Measurements from ENCODE around the gene SVOP. TPM values are rescaled to one million over a fixed set of nuclear protein-coding genes. Genes with fewer than 3 reads are reported as not detected.

Gene SVOP
- total RNA-seq, 3 donors from 2014 or later: not detected

DNA sequence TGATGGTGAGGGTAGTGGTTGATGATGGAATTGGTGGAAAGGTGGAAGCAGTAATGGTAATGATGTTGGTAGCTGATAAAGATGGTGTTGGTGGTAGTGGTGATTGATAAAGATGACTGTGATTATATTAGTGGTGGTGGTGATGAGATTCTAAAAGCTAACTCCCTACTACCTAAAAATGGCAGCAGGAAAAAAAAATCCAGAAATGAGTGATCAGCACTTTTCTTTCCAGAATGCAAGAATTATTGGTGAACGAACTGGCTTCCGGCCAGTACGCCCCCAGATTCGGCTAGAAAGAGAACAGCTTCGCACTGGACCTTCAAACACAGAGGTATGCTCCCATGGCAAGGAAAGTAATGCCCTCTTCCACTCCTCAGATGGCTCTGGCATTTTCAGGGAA, 121.7 kb downstream of the SVOP start:
- Histone ChIP-seq H3K27me3 (no peaks in the 10 kb centered on the region), H3K36me3 (no peaks in the 10 kb centered on the region), H3K4me1 (no peaks in the 10 kb centered on the region), H3K4me3 (no peak overlapping the region), H3K27ac (no peak overlapping the region), H3K9me3 (no peaks in the 10 kb centered on the region)
- no peak for DNase-seq (ENCODE audit: low spot score in 2 of 2)
- TF ChIP-seq POLR2A (IDR thresholded peaks at IDR 0.05) (no peak), POLR2AphosphoS5 (IDR thresholded peaks at IDR 0.05) (no peak)
- TF ChIP-seq, protein P1, sequence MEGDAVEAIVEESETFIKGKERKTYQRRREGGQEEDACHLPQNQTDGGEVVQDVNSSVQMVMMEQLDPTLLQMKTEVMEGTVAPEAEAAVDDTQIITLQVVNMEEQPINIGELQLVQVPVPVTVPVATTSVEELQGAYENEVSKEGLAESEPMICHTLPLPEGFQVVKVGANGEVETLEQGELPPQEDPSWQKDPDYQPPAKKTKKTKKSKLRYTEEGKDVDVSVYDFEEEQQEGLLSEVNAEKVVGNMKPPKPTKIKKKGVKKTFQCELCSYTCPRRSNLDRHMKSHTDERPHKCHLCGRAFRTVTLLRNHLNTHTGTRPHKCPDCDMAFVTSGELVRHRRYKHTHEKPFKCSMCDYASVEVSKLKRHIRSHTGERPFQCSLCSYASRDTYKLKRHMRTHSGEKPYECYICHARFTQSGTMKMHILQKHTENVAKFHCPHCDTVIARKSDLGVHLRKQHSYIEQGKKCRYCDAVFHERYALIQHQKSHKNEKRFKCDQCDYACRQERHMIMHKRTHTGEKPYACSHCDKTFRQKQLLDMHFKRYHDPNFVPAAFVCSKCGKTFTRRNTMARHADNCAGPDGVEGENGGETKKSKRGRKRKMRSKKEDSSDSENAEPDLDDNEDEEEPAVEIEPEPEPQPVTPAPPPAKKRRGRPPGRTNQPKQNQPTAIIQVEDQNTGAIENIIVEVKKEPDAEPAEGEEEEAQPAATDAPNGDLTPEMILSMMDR (IDR thresholded peaks at IDR 0.05): no peak
- intact Hi-C loops (cut with DNase I; ENCODE audit: low total_unique reads): no loop called here

DNA sequence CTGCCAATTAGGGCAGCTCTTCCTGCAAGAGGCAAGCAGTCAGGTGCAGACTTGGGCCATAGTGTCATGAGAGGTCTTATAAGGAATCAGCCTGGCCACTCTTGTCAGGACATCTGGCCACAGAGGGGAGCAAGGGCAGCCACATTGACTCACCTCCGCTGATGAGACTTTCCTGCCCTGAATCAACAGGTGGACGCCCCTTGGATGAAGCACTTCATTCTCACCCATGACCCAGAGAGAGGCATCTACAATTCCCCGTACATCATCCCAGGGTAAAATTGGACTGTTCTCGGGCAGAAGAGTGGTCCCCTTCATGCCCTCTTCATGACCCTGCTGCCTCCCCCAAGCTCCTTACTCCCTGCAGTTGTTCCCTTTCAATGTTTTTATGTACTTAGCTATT, 124.1 kb downstream of the SVOP start:
- Histone ChIP-seq H3K36me3 (no peaks in the 10 kb centered on the region), H3K27me3 (no peaks in the 10 kb centered on the region), H3K27ac (no peak overlapping the region), H3K4me3 (no peak overlapping the region), H3K4me1 (no peaks in the 10 kb centered on the region), H3K9me3 (no peaks in the 10 kb centered on the region)
- no peak for DNase-seq (ENCODE audit: low spot score in 2 of 2)
- TF ChIP-seq POLR2A (IDR thresholded peaks at IDR 0.05) (no peak), POLR2AphosphoS5 (IDR thresholded peaks at IDR 0.05) (no peak)
- TF ChIP-seq, protein P1 (IDR thresholded peaks at IDR 0.05): no peak
- intact Hi-C loops (cut with DNase I; ENCODE audit: low total_unique reads): no loop called here

DNA sequence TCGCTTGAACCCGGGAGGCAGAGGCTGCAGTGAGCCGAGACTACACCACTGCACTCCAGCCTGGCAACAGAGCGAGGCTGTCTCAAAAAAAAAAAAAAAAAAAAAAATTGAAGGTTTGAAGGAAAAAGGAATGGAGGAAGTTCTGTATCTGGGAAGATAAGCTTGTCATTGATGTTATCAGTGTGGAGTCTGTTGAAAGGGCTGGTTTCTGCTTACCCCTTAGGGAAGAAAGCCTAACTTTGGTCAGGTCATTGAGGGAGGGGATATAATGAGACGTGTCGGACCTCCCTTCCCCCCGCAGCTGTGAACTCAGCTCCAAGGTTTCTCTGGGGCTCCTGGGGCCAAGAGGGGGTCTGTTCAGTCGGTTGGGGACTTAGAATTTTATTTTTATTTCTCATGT, 124.5 kb downstream of the SVOP start:
- no peak for DNase-seq (ENCODE audit: low spot score in 2 of 2)
- Histone ChIP-seq H3K36me3 (no peaks in the 10 kb centered on the region), H3K27ac (no peak overlapping the region), H3K27me3 (no peaks in the 10 kb centered on the region), H3K4me1 (no peaks in the 10 kb centered on the region), H3K9me3 (no peaks in the 10 kb centered on the region), H3K4me3 (no peak overlapping the region)
- TF ChIP-seq, protein P1 (IDR thresholded peaks at IDR 0.05): no peak
- no peak for TF ChIP-seq POLR2A (IDR thresholded peaks at IDR 0.05)
- no peak for TF ChIP-seq POLR2AphosphoS5 (IDR thresholded peaks at IDR 0.05)
- intact Hi-C loops (cut with DNase I; ENCODE audit: low total_unique reads): no loop called here

DNA sequence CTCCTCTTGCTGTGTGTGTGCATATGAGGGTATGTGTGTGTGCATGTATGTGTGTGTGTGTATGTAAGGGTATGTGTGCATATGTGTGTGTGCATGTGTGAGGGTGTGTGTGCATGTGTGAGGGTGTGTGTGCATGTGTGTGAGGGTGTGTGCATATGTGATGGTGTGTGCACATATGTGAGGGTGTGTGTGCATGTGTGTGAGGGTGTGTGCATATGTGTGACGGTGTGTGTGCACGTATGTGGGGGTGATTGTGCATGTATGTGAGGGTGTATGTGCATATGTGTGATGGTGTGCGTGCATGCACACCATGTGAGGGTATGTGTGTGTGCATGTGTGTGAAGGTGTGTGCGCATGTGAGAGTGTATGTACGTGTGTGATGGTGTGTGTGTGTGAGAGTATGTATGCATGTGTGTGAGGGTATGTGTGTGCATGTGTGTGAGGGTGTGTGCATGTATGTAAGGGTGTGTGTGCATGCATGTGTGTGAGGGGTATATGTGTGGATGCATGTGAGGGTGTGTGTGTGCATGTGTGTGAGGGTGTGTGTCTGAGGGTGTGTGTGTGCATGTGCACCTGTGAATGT, 125.6 kb downstream of the SVOP start:
- intact Hi-C loops (cut with DNase I; ENCODE audit: low total_unique reads): no loop called here
- peaks cover 0 to 5% of the 10 kb centered on the region in 2 donors for H3K9me3 ChIP-seq
- no peaks in the 10 kb centered on the region for H3K4me1 ChIP-seq
- H3K27me3 ChIP-seq: no peaks in the 10 kb centered on the region
- H3K27ac ChIP-seq: no peak overlapping the region
- no peaks in the 10 kb centered on the region for H3K36me3 ChIP-seq
- no peak for DNase-seq (ENCODE audit: low spot score in 2 of 2)
- no peak for TF ChIP-seq POLR2AphosphoS5 (IDR thresholded peaks at IDR 0.05)
- TF ChIP-seq, protein P1 (IDR thresholded peaks at IDR 0.05): no peak
- H3K4me3 ChIP-seq: no peak overlapping the region

DNA sequence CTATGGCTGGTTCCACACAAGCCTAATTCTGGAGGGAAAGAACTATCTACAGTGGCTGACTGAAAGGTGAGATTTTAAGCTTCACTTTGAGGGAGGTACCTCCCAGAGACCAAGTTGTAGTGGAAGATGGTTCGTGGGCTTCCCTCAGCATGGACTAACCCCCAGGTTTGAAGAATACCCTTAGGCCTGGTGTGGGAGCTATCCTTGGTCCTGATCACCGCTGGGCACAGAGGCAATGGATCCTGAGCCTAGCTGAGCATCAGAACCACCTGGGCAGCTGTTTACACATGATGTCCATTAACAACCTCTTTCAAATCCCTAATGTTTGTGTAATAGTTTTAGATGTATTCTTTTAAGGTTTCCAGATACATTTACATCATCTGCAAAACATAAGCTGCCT, 130.7 kb downstream of the SVOP start:
- Histone ChIP-seq H3K27me3 (no peaks in the 10 kb centered on the region), H3K36me3 (no peaks in the 10 kb centered on the region), H3K4me1 (no peaks in the 10 kb centered on the region), H3K9me3 (peaks cover 0 to 11% of the 10 kb centered on the region in 2 donors), H3K27ac (no peak overlapping the region), H3K4me3 (no peak overlapping the region)
- no peak for TF ChIP-seq POLR2A (IDR thresholded peaks at IDR 0.05)
- TF ChIP-seq, protein P1 (IDR thresholded peaks at IDR 0.05): no peak
- no peak for TF ChIP-seq POLR2AphosphoS5 (IDR thresholded peaks at IDR 0.05)
- intact Hi-C loops (cut with DNase I; ENCODE audit: low total_unique reads): no loop called here
- no peak for DNase-seq (ENCODE audit: low spot score in 2 of 2)

Data from breast epithelium (tissue), 4 donors.